Choroid plexus epithelial cell (primary cell): Measurements from ENCODE around the gene TXNRD3.

Source experiments
- DNase-seq: peaks from one replicate; pipeline ENCODE4 v3.0.0-alpha.2; 2010; ENCODE audit warnings: low read depth
- H3K4me3 ChIP-seq: 2 replicates; pipeline ENCODE4 v1.5.1; 2011; ENCODE audit warnings: low read depth, mild to moderate bottlenecking, control low read depth, low read length, moderate library complexity
- TF ChIP-seq, protein P1 (sequence below): conservative IDR thresholded peaks from 2 replicates; pipeline ENCODE4 v1.5.1; 2011; ENCODE audit warnings: low read depth, mild to moderate bottlenecking, control low read depth, inconsistent platforms, low read length, moderate library complexity

The TXNRD3 gene

GRCh38 chr3:126672340-126672739 is 17.4 kb upstream of the TXNRD3 start:
- H3K4me3 ChIP-seq = no peak overlapping the region
- TF ChIP-seq, protein P1, sequence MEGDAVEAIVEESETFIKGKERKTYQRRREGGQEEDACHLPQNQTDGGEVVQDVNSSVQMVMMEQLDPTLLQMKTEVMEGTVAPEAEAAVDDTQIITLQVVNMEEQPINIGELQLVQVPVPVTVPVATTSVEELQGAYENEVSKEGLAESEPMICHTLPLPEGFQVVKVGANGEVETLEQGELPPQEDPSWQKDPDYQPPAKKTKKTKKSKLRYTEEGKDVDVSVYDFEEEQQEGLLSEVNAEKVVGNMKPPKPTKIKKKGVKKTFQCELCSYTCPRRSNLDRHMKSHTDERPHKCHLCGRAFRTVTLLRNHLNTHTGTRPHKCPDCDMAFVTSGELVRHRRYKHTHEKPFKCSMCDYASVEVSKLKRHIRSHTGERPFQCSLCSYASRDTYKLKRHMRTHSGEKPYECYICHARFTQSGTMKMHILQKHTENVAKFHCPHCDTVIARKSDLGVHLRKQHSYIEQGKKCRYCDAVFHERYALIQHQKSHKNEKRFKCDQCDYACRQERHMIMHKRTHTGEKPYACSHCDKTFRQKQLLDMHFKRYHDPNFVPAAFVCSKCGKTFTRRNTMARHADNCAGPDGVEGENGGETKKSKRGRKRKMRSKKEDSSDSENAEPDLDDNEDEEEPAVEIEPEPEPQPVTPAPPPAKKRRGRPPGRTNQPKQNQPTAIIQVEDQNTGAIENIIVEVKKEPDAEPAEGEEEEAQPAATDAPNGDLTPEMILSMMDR = no peak
- no peak for DNase-seq

GRCh38 chr3:126671521-126671920 is 16.6 kb upstream of the TXNRD3 start:
- no peak for DNase-seq
- H3K4me3 ChIP-seq = no peak overlapping the region
- TF ChIP-seq, protein P1 = no peak

- TF ChIP-seq, protein P1 = no peak
- DNase-seq = no peak
Measured at GRCh38 chr3:126668450-126669401, 13.8 kb upstream of the TXNRD3 start.

DNA sequence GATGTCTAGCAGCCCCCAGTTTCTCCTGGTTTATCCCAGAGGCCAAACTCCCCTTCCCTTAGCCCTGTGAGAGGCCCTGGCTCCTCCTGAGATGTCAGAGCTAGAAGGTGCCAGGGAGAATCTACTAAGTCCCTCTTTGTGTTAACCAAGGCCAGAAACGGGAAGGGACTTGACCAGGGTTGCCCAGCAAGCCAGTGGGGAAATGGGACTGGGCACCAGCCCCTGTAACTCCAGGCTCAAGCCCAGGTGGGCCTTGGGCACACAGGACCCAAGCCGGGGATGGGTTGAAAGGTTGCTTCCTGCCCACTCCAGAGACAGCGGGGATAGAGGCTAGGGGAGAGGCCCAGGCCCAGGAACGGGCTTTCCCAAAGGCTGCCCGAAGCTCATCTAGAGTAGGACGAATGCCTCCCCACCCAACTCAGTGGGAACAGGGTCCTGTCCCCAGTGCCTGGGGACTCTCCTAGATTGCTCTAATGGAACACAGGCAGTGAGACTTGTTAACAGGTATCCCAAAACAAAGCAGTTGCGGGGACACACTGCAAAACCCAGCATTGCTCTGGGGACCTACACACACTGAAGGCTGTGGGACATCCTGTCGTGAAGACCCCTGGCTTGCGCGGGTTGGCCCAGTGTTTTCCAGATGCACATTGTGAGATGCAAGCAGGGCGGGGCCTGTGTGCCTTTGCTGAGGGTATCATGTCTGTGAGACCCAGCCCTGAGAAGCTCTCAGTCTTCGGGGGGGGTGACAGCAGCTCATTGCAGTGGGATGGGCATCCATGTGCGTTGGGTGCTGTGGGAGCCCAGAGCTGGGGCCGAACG is 12.9 kb upstream of the TXNRD3 start:
- H3K4me3 ChIP-seq = no peak overlapping the region
- DNase-seq = no peak
- TF ChIP-seq, protein P1 = no peak

More at GRCh38 chr3:126668450-126669401, 13.8 kb upstream of the TXNRD3 start:
- H3K4me3 ChIP-seq = no peak overlapping the region

DNA sequence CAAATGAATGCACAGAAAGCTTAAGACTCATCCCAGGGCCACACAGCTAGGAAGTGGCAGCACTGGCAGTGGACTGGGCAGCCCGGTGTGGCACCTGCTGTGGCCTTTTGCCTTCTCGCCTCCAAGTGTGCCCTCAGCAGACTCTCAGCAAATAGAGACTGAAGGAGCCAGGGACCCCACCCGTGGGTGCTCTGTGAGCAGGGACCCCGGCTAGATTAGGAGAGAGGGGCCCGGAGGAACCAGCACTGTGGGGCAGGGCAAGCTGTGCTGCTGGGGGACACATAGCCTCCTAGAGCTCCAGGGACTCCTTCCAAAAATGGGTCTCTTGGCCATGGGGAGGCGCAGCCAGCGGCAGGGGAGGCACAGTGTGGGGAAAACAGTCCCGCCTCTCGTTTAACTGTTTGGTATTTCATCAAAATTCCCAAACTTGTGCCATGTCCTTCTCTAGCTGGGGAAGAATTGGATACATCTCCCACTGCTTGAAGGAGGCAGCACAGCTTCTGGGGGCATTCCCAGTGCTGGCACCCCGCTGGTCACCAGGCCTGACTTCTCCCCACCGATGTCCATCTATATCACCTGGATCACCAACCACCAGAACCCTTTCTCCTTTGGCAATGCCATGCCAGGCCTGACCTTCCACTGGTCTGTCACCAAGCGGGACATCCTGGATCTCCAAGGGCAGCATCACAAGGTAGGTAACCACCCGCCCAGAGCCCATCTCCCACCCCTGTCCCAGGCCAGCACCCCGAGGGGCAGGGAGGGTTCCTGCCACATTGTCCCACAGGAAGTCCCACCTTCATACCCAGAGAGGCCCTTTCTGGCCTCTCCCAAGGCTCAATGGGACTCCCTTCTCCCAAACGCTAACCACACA is 12.0 kb upstream of the TXNRD3 start:
- H3K4me3 ChIP-seq = no peak overlapping the region
- no peak for DNase-seq
- TF ChIP-seq, protein P1 = no peak

DNA sequence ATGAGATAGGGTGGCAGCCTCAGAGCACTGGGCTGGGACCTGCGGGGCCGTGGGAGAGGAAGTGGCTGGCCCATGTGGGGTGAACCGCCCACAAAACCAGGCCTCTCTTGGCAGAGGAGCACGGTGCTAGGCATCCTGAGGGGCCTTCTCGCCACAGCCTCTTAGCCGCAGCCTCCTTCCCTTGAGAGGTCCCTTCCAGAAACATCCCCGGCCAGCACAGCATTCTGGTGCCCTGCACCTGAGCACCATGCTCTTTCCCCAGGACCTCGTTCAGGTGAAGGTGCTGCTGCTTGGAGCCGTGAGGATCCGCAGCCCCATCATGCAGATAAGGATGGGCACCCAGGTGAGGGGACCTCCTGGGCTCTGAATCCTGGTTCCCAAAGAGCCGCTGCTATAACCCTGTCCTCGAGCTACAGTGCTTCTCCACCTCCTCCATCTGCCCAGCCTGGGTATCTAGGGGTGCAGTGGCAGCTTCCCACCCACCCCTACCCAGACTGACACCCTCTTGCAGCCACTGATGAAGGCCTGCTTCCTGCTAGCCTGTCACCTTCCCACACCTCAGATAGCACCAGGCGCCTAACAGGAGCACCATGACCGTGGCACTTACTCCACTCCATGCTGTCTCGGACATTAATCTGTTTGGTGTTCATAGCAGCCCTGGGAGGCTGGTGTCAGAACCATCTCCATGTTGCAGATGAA is 11.2 kb upstream of the TXNRD3 start:
- TF ChIP-seq, protein P1 = no peak
- no peak for DNase-seq
- H3K4me3 ChIP-seq = no peak overlapping the region
